ENCODE results near the gene PTPN1.

- TF ChIP-seq CTCF (conservative IDR thresholded peaks at IDR 0.05; ENCODE audit: low read length) (no peak), EZH2phosphoT487 (IDR thresholded peaks at IDR 0.05; ENCODE audit: borderline replicate concordance) (no peak)
Observed at GRCh38 chr20:50540620-50541605, 30.7 kb downstream of the PTPN1 start.
